CD14-positive monocyte (primary cell): ENCODE results near the gene TENM3. TPM values are rescaled to one million over a fixed set of nuclear protein-coding genes. Genes with fewer than 3 reads are reported as not detected.

Source experiments
- DNase-seq, 3 donors: peaks; one replicate each; pipeline ENCODE4 v3.0.0-alpha.2; 2011 to 2022
- H2AFZ ChIP-seq: 2 replicates; pipeline ENCODE4 v1.6.0; 2012; ENCODE audit warnings: mild to moderate bottlenecking, low read depth, low read length, inconsistent platforms; ENCODE audit not compliant: insufficient read depth, poor library complexity, severe bottlenecking
- H3K27ac ChIP-seq, 2 donors: 1 replicate in 1 of 2; 2 replicates in 1 of 2; pipeline ENCODE4 v1.5.1; 2012 to 2013; ENCODE audit warnings: low read length in 2 of 2, control low read depth in 1 of 2, inconsistent platforms in 1 of 2, low read depth in 1 of 2, mild to moderate bottlenecking in 1 of 2
- H3K27me3 ChIP-seq, 2 donors: one replicate each; pipeline versions ENCODE4 v1.6.0 to v1.6.1; 2011 to 2013; ENCODE audit warnings: low read length in 2 of 2; ENCODE audit not compliant: control insufficient read depth in 2 of 2, insufficient read depth in 2 of 2
- H3K36me3 ChIP-seq, 2 donors: replicated peaks in 1 of 2; 1 replicate in 1 of 2; 2 replicates in 1 of 2; pipeline versions ENCODE4 v1.5.1 to v1.6.1; 2012 to 2013; ENCODE audit warnings: low read length in 2 of 2, control low read depth in 1 of 2, inconsistent platforms in 1 of 2, mild to moderate bottlenecking in 1 of 2; ENCODE audit not compliant: insufficient read depth in 2 of 2, control insufficient read depth in 1 of 2
- H3K4me1 ChIP-seq, 2 donors: 1 replicate in 1 of 2; 2 replicates in 1 of 2; pipeline versions ENCODE4 v1.5.1 to v1.6.1; 2012 to 2013; ENCODE audit warnings: low read length in 2 of 2, control low read depth in 1 of 2, inconsistent platforms in 1 of 2, mild to moderate bottlenecking in 1 of 2, moderate library complexity in 1 of 2; ENCODE audit not compliant: insufficient read depth in 2 of 2, control insufficient read depth in 1 of 2
- H3K4me2 ChIP-seq: replicated peaks from 2 replicates; pipeline ENCODE3; 2012; ENCODE audit warnings: low read length, moderate library complexity, mild to moderate bottlenecking; ENCODE audit not compliant: poor library complexity, severe bottlenecking; ENCODE audit errors: extremely low read depth
- H3K4me3 ChIP-seq, 3 experiments: fragments of 200-600 bp in 1 of 3; sonication (generic) in 1 of 3; replicated peaks in 1 of 3; 1 replicate in 2 of 3; 2 replicates in 1 of 3; pipeline ENCODE4 v1.5.1; 2011 to 2013; ENCODE audit warnings: low read length in 3 of 3, mild to moderate bottlenecking in 3 of 3, control low read depth in 2 of 3, low read depth in 2 of 3, inconsistent platforms in 1 of 3, moderate library complexity in 1 of 3
- H3K79me2 ChIP-seq: 2 replicates; pipeline ENCODE4 v1.6.0; 2012; ENCODE audit warnings: mild to moderate bottlenecking, control low read depth, inconsistent platforms, low read length, moderate library complexity; ENCODE audit not compliant: insufficient read depth
- H3K9ac ChIP-seq: 2 replicates; pipeline ENCODE4 v1.6.0; 2017; ENCODE audit warnings: low read length, mild to moderate bottlenecking; ENCODE audit not compliant: insufficient read depth, poor library complexity, severe bottlenecking
- H3K9me3 ChIP-seq, 2 donors: replicated peaks in 1 of 2; 1 replicate in 1 of 2; 2 replicates in 1 of 2; pipeline versions ENCODE4 v1.5.1 to v1.6.1; 2012 to 2013; ENCODE audit warnings: low read length in 2 of 2, control low read depth in 1 of 2; ENCODE audit not compliant: control insufficient read depth in 1 of 2, insufficient read depth in 1 of 2
- H4K20me1 ChIP-seq: 2 replicates; pipeline ENCODE4 v1.6.0; 2012; ENCODE audit warnings: mild to moderate bottlenecking, low read length, control low read depth, moderate library complexity; ENCODE audit not compliant: insufficient read depth
- H3K27ac Mint-ChIP-seq, 7 donors: one replicate each; pipeline ENCODE4 v1.8.0; 2020; ENCODE audit warnings: mild to moderate bottlenecking in 7 of 7, mixed read lengths in 7 of 7, moderate library complexity in 6 of 7, inconsistent platforms in 2 of 7
- H3K27me3 Mint-ChIP-seq, 3 donors: one replicate each; pipeline ENCODE4 v1.8.0; 2021 to 2022; ENCODE audit warnings: low read depth in 3 of 3, mild to moderate bottlenecking in 3 of 3, mixed read lengths in 3 of 3, moderate library complexity in 3 of 3, inconsistent platforms in 1 of 3
- H3K36me3 Mint-ChIP-seq, 2 donors: one replicate each; pipeline ENCODE4 v1.8.0; 2020; ENCODE audit warnings: mixed read lengths in 2 of 2, inconsistent platforms in 1 of 2, mild to moderate bottlenecking in 1 of 2
- H3K4me1 Mint-ChIP-seq: one replicate; pipeline ENCODE4 v1.8.0; 2020; ENCODE audit warnings: mild to moderate bottlenecking, mixed read lengths
- H3K4me3 Mint-ChIP-seq, 2 donors: one replicate each; pipeline ENCODE4 v1.8.0; 2020; ENCODE audit warnings: mild to moderate bottlenecking in 2 of 2, mixed read lengths in 2 of 2, moderate library complexity in 1 of 2
- H3K9me3 Mint-ChIP-seq, 7 donors: one replicate each; pipeline ENCODE4 v1.8.0; 2020 to 2022; ENCODE audit warnings: mixed read lengths in 7 of 7, mild to moderate bottlenecking in 6 of 7, moderate library complexity in 6 of 7, inconsistent platforms in 2 of 7
- whole genome bisulfite sequencing: methylation state at CpG from one replicate; pipeline ENCODE4 v1.1.5; 2013; ENCODE audit warnings: missing lambda C conversion rate; ENCODE audit not compliant: insufficient coverage; 5-methylcytosine and 5-hydroxymethylcytosine counted together
- intact Hi-C, 2 donors: fragments of 100-400 bp; cut with micrococcal nuclease; formaldehyde crosslinking; loops; one replicate each; pipeline versions ENCODE4 v1.15.0 to v1.15.1; 2023
- polyA plus RNA-seq, 3 donors: library from polyadenylated mRNA; depleted of rRNA in 1 of 3; unstranded in 2 of 3; stranded (reverse) in 1 of 3; fragments of 300-500 nt in 2 of 3; fragments of >200 nt in 1 of 3; fragmentation: Illumina TruSeq in 2 of 3; gene quantifications; 1 replicate in 2 of 3; 2 replicates in 1 of 3; pipeline ENCODE4 v1.2.3, GENCODE V29; 2012 to 2021
- TF ChIP-seq, protein P1 (sequence below): fragments of 200-600 bp; IDR thresholded peaks from one replicate; pipeline ENCODE4 v1.8.0; 2022; ENCODE audit warnings: antibody characterized with exemption, mild to moderate bottlenecking

TENM3 gene
- polyA plus RNA-seq, 3 donors, result not detected

- H3K9ac ChIP-seq, result no peak overlapping the region
- DNase-seq, result no peak
- H3K4me1 ChIP-seq, result no peaks in the 10 kb centered on the region
- no peaks in the 10 kb centered on the region for H3K27me3 ChIP-seq
- no peak overlapping the region for H3K4me3 ChIP-seq
- no peaks in the 10 kb centered on the region for H3K9me3 ChIP-seq
- H3K36me3 ChIP-seq, result no peaks in the 10 kb centered on the region
- Mint-ChIP-seq H3K27me3 (peaks cover 0 to 1% (median 0%) of the 10 kb centered on the region in 3 donors), H3K4me3 (no peak overlapping the region), H3K9me3 (peaks cover 0 to 11% (median 5%) of the 10 kb centered on the region in 7 donors), H3K27ac (no peak overlapping the region), H3K36me3 (no peaks in the 10 kb centered on the region), H3K4me1 (no peaks in the 10 kb centered on the region)
- H3K4me2 ChIP-seq, result no peak overlapping the region
- TF ChIP-seq, protein P1, sequence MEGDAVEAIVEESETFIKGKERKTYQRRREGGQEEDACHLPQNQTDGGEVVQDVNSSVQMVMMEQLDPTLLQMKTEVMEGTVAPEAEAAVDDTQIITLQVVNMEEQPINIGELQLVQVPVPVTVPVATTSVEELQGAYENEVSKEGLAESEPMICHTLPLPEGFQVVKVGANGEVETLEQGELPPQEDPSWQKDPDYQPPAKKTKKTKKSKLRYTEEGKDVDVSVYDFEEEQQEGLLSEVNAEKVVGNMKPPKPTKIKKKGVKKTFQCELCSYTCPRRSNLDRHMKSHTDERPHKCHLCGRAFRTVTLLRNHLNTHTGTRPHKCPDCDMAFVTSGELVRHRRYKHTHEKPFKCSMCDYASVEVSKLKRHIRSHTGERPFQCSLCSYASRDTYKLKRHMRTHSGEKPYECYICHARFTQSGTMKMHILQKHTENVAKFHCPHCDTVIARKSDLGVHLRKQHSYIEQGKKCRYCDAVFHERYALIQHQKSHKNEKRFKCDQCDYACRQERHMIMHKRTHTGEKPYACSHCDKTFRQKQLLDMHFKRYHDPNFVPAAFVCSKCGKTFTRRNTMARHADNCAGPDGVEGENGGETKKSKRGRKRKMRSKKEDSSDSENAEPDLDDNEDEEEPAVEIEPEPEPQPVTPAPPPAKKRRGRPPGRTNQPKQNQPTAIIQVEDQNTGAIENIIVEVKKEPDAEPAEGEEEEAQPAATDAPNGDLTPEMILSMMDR, result no peak
- 93% methylated on average over 2 of the region's 4 CpGs for WGBS
- no peak overlapping the region for H2AFZ ChIP-seq
- H3K79me2 ChIP-seq, result no peaks in the 10 kb centered on the region
- intact Hi-C loops, result no loop called here
- no peak overlapping the region for H3K27ac ChIP-seq
- H4K20me1 ChIP-seq, result no peaks in the 10 kb centered on the region
Measured at GRCh38 chr4:182206916-182207315, 36.3 kb upstream of the TENM3 start.

DNA sequence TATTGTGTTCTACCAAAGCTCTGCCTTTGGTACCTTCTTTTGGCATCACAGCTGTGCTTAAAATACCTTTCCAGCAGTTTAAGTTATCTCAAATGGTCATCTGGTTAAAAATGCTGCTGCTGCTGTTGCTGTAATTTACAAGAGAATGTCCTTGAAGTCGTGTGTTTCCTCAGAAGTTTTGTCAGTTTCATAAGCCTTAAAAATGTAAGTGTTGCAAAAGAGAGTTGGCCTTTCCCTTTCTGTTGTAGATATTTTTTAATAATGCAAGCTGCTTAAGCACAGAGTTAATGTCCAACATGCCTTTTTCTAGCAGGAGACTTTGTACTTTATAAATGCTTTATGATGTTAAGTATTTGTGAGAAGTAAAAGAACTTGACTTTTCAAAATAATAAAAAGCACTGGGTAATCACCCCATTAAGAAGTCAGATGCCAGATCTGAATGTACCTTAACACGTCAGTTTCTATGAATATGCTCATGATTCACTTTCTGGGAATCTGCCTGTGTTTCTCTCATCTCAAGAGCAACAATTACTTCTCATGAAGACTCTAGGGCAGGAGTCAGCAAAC lies 35.3 kb upstream of the TENM3 start:
- Histone ChIP-seq H2AFZ (no peak overlapping the region), H3K4me1 (no peaks in the 10 kb centered on the region), H3K4me2 (no peak overlapping the region), H3K36me3 (no peaks in the 10 kb centered on the region), H3K27ac (no peak overlapping the region), H3K79me2 (no peaks in the 10 kb centered on the region), H3K9me3 (no peaks in the 10 kb centered on the region), H3K27me3 (no peaks in the 10 kb centered on the region), H4K20me1 (no peaks in the 10 kb centered on the region), H3K4me3 (no peak overlapping the region), H3K9ac (no peak overlapping the region)
- intact Hi-C loops, result no loop called here
- TF ChIP-seq, protein P1, result no peak
- Mint-ChIP-seq H3K4me1 (no peaks in the 10 kb centered on the region), H3K27ac (no peak overlapping the region), H3K27me3 (peaks cover 0 to 1% (median 1%) of the 10 kb centered on the region in 3 donors), H3K4me3 (no peak overlapping the region), H3K36me3 (no peaks in the 10 kb centered on the region), H3K9me3 (peaks cover 0 to 7% (median 2%) of the 10 kb centered on the region in 7 donors)
- WGBS, result 83% methylated on average over 1 of the region's 2 CpGs
- DNase-seq, result no peak
